HG02885 (cell line): Measurements from ENCODE around the gene ROR2.

Experiments
- ATAC-seq: cut with Tn5 transposase; IDR thresholded peaks from one replicate; pipeline ENCODE4 v1.9.1; 2021; ENCODE audit warnings: mild to moderate bottlenecking; ENCODE audit not compliant: unreplicated experiment, poor library complexity

ROR2 gene

DNA sequence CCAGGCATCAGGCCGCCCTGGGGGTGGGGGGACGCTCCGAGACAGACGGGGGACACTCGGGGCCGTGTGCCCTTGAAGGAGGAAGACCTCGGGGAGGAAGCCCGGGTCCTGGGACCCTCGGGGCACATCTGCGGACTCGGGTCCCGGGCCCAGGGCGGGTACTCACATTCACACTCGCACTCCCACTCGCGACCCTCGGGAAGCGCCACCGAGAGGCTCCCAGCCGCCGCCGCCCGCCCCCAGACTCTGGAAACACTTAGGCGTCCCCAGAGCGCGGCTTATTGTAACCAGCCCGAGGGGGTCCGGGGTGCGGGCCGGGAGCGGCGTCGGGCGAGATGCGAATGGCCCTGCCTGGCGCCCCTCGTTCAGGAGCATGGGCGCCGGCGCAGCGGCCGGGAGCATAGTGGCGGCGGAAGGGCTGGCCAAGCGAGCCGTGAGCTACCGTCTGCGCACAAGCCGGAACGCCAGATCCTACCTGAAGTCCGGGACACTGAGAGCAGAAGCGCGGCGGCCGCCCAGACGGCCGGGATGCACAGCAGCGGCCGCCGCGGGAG lies 559 bp downstream of the ROR2 start:
- no peak for ATAC-seq

DNA sequence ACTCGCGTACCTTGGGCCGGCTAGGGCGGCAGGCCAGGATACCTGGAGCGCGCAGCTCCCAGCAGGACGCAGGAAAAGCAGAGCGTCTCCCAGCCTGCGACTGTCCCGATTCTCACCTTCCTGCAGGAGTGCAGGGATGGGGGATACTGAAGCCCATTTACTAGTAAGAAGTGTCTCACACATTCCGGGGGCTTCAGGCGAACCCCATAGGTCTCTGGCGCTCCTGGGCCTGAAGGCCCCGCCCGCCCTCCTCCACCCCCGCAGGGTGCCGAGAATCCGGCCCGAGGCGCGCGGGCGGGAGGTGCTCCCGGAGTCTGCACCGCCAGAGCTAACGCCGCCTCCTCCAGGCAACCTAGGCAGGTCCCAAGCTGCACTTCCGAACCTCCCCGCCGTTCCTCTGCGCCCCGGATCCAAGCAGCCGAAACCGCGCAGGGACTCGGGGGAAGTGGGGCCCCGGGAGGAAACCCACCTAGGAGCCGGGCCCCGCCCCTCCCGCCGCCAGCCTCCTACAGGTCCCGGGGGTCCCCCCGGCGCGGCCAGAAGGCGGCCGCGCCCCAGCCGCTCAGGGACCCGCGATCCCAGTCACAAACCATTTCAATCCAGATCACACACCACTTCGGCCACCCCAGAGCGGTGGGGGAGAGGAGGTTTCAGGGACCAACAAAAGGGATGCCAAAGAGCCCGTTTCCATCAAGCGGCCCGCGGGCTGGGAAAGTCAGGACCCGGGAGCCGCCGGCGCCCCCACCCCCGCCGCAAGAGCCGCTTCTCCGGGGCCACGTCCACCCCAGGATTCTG lies 1.2 kb downstream of the ROR2 start:
- no peak for ATAC-seq

DNA sequence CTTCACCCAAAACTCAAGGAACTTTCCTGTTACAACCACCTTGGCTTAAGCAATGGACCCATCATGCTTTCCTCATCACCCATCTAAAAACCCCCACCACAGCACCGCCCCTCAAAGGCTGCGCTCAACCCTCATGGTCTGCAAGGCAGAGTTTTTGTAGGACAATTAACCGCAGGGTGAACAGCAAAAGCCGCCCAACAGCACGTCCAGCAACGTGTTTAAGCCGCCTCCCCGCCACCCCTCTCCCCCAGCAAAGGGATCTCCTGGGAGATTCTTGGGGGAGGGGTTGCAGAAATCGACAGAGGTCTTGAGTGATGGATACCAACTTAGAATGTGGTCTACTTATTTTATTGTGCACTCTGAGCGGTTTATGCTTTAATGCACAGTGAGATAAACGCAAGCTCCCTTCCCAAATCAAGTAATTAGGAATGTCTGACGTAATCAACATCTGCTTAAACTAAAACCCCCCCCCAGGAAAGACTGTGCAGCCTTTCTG lies 1.9 kb downstream of the ROR2 start:
- no peak for ATAC-seq

GRCh38 chr9:91946653-91947488 lies 3.2 kb downstream of the ROR2 start:
- ATAC-seq, result no peak

DNA sequence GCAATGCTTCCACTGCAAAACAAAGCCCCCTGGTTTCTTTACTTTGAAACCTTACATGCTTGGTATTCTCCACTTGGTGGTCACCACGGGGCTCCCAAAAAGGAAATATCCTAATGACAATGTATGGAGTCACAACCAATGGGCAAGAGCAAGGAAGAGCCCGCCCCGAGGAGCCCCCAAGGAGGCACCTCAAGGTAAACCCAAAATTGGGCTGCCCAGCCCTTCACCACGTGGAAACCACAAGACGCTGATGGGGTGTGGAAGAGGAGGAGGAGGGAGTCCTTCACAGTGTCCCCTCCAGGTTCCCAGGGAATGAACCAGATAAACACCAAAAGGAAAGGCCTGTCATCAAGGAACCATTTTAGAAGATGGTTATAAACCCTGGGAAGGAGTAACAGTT lies 3.8 kb downstream of the ROR2 start:
- no peak for ATAC-seq

DNA sequence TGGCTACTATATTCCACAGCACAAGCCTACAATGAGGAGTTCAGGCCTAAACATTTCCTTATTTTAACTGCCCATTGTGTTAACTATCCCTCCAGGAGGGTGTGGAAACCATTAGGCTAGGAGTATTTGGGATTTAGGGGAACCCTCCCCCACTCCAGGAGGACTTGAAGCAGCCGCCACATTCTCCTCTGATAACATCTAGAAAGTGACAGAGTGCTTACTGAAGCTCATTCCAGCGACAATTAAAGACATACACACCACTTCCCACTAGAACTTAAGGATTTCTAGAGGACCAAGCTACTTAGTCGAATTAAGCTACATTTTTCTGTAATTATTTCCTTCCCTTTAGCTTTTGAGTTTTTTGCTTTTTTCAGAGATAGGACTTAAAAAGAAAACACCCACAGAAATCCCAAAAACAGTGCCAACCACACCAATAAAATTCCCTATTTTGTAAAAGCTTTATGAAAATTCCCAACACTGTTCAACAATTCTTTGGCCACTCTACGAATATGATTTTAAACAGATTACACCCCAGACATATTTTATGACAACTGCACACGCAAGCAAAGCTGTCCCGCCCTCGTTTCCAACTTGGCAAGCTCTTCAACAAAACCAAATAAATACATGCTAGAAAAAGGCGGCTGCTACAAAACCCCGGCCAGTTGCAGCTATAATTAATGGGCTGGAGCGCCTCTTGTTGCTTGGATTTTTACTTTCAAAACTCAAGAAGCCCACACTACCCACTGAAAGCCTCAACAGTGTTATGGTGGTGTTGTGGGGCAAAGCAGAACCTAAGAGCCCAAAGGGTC lies 4.5 kb downstream of the ROR2 start:
- ATAC-seq, result no peak

- no peak for ATAC-seq
Measured at GRCh38 chr9:91944711-91945110, 5.3 kb downstream of the ROR2 start.

- ATAC-seq, result no peak
Measured at GRCh38 chr9:91943478-91944470, 6.3 kb downstream of the ROR2 start.

DNA sequence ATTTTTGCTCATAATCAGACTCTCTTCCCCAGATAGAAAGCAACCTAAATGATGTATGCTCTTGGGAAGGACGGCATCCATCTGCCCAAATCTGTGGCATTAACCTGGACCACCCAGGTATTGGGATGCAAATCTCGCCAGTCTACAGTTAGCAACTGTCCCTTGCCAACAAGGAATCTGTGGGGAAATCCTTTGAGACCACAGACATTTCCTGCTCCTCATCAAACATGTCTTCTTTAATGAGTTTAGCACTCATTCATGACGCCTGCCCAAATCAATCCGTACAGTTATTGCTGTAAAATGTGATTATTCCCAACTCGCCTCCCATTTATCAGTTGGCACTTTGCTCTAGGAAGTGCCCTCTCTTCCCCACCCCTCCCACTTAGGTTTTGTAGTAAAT lies 7.8 kb downstream of the ROR2 start:
- ATAC-seq, result no peak

- ATAC-seq, result no peak
Measured at GRCh38 chr9:91939978-91940377, 10.1 kb downstream of the ROR2 start.

DNA sequence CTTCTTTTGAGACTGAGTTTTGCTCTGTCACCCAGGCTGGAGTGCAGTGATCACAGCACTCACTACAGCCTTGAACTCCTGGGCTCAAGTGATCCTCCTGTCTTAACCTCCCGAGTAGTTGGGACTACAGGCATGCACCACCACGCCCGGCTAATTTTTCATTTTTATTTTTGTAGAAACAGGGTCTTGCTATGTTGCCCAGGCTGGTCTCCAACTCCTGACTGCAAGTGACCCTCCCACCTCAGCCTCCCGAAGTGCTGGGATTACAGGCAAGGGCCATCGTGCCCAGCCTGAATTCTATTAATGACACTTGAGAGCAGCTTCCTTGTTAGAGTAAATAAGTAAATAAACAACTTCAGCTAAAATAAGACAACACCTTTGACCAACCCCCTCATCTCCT lies 12.3 kb downstream of the ROR2 start:
- ATAC-seq, result no peak

GRCh38 chr9:91937056-91937455 lies 13.0 kb downstream of the ROR2 start:
- no peak for ATAC-seq

- ATAC-seq, result no peak
Measured at GRCh38 chr9:91935805-91936514, 14.1 kb downstream of the ROR2 start.

- no peak for ATAC-seq
Measured at GRCh38 chr9:91935066-91935749, 14.8 kb downstream of the ROR2 start.

- ATAC-seq, result no peak
Measured at GRCh38 chr9:91934654-91935053, 15.4 kb downstream of the ROR2 start.

GRCh38 chr9:91933556-91934352 lies 16.3 kb downstream of the ROR2 start:
- no peak for ATAC-seq

GRCh38 chr9:91930475-91930874 lies 19.6 kb downstream of the ROR2 start:
- ATAC-seq, result no peak
